Bone marrow (tissue), 2 donors: Measurements from ENCODE around the gene SAMD13.
A peak's percentile ranks its signal among the peaks of the same experiment; 100 is the strongest.

Source experiments
- DNase-seq, 2 donors: peaks; one replicate each; lab custom pipeline; 2025; lab: John Stamatoyannopoulos, UW

The SAMD13 gene

GRCh38 chr1:84301004-84301784 is at the start of gene SAMD13:
TSS of gene SAMD13 (plus strand) at chr1:84301708. CDS start at chr1:84303235, 1,527 bp downstream.
- DNase-seq, result peak in 1 of 2 donors; percentile 43

GRCh38 chr1:84253036-84253435 is 48.5 kb upstream of the SAMD13 start:
- no peak for DNase-seq

- no peak for DNase-seq
Observed at GRCh38 chr1:84253891-84254290, 47.6 kb upstream of the SAMD13 start.

GRCh38 chr1:84254703-84255238 is 46.7 kb upstream of the SAMD13 start:
- no peak for DNase-seq

GRCh38 chr1:84255582-84255981 is 45.9 kb upstream of the SAMD13 start:
- no peak for DNase-seq

GRCh38 chr1:84257617-84258016 is 43.9 kb upstream of the SAMD13 start:
- DNase-seq, result no peak

- no peak for DNase-seq
Observed at GRCh38 chr1:84259376-84259775, 42.1 kb upstream of the SAMD13 start.

GRCh38 chr1:84259989-84260388 is 41.5 kb upstream of the SAMD13 start:
- no peak for DNase-seq

- DNase-seq, result no peak
Observed at GRCh38 chr1:84260852-84261518, 40.5 kb upstream of the SAMD13 start.

GRCh38 chr1:84264961-84265360 is 36.5 kb upstream of the SAMD13 start:
- no peak for DNase-seq

- no peak for DNase-seq
Observed at GRCh38 chr1:84265867-84266266, 35.6 kb upstream of the SAMD13 start.

GRCh38 chr1:84266748-84267147 is 34.8 kb upstream of the SAMD13 start:
- DNase-seq, result no peak

- no peak for DNase-seq
Observed at GRCh38 chr1:84267476-84267875, 34.0 kb upstream of the SAMD13 start.

- DNase-seq, result no peak
Observed at GRCh38 chr1:84268346-84268745, 33.2 kb upstream of the SAMD13 start.

GRCh38 chr1:84269306-84269705 is 32.2 kb upstream of the SAMD13 start:
- no peak for DNase-seq

GRCh38 chr1:84271441-84272151 is 29.9 kb upstream of the SAMD13 start:
- no peak for DNase-seq

GRCh38 chr1:84272401-84272800 is 29.1 kb upstream of the SAMD13 start:
- no peak for DNase-seq

GRCh38 chr1:84277343-84278059 is 24.0 kb upstream of the SAMD13 start:
- DNase-seq, result no peak

- no peak for DNase-seq
Observed at GRCh38 chr1:84278905-84279304, 22.6 kb upstream of the SAMD13 start.

- DNase-seq, result no peak
Observed at GRCh38 chr1:84280912-84281311, 20.6 kb upstream of the SAMD13 start.

- DNase-seq, result no peak
Observed at GRCh38 chr1:84282780-84283333, 18.7 kb upstream of the SAMD13 start.

GRCh38 chr1:84283381-84283780 is 18.1 kb upstream of the SAMD13 start:
- DNase-seq, result no peak
